Neural cell (in vitro differentiated cells): ENCODE data around the gene ZSWIM6. TPM values are rescaled to one million over a fixed set of nuclear protein-coding genes. Genes with fewer than 3 reads are reported as not detected.

Experiments used
- H2AFZ ChIP-seq: fragments of 200-600, 300-800 bp; sonication (generic), shearing (Covaris generic); 2 replicates; pipeline ENCODE4 v1.6.0; 2014; ENCODE audit warnings: low read depth, mild to moderate bottlenecking, antibody characterized with exemption, low read length, moderate library complexity
- H3F3A ChIP-seq: fragments of 200-600 bp; shearing (Covaris generic); 2 replicates; pipeline ENCODE4 v1.6.1; 2016; ENCODE audit warnings: mild to moderate bottlenecking, moderate library complexity, mixed read lengths, antibody characterized with exemption, low read length; ENCODE audit not compliant: insufficient read depth, poor library complexity, severe bottlenecking
- H3K27ac ChIP-seq: fragments of 200-600, 300-800 bp; sonication (generic), shearing (Covaris generic); 2 replicates; pipeline ENCODE4 v1.5.1; 2014; ENCODE audit warnings: mild to moderate bottlenecking, low read length, moderate library complexity
- H3K27me3 ChIP-seq: fragments of 300-800, 200-600 bp; sonication (generic), shearing (Covaris generic); 2 replicates; pipeline ENCODE4 v1.6.0; 2014; ENCODE audit warnings: mild to moderate bottlenecking, low read depth, low read length, moderate library complexity; ENCODE audit not compliant: insufficient read depth
- H3K36me3 ChIP-seq: fragments of 300-800, 200-600 bp; sonication (generic), shearing (Covaris generic); 2 replicates; pipeline ENCODE4 v1.5.1; 2014; ENCODE audit warnings: mild to moderate bottlenecking, antibody characterized with exemption, low read length, moderate library complexity; ENCODE audit not compliant: insufficient read depth
- H3K4me2 ChIP-seq: fragments of 300-800, 200-600 bp; sonication (generic), shearing (Covaris generic); 2 replicates; pipeline ENCODE4 v1.6.0; 2014; ENCODE audit warnings: mild to moderate bottlenecking, low read length
- H3K4me3 ChIP-seq: fragments of 300-800, 200-600 bp; sonication (generic), shearing (Covaris generic); 2 replicates; pipeline ENCODE4 v1.5.1; 2014; ENCODE audit warnings: mild to moderate bottlenecking, low read length, moderate library complexity
- H3K79me2 ChIP-seq: fragments of 200-600 bp; shearing (Covaris generic); replicated peaks from 2 replicates; pipeline ENCODE4 v1.6.0; 2014; ENCODE audit warnings: mild to moderate bottlenecking, low read length, moderate library complexity; ENCODE audit not compliant: insufficient read depth
- H3K9ac ChIP-seq: fragments of 300-800, 200-600 bp; sonication (generic), shearing (Covaris generic); 2 replicates; pipeline ENCODE4 v1.6.1; 2016; ENCODE audit warnings: mild to moderate bottlenecking, low read length, mixed read lengths
- H3K9me2 ChIP-seq: fragments of 200-600 bp; shearing (Covaris generic); 2 replicates; pipeline ENCODE4 v1.6.1; 2016; ENCODE audit warnings: mild to moderate bottlenecking, low read length, mixed read lengths; ENCODE audit not compliant: insufficient read depth
- H3K9me3 ChIP-seq: fragments of 200-600, 300-800 bp; sonication (generic), shearing (Covaris generic); 2 replicates; pipeline ENCODE4 v1.6.1; 2016; ENCODE audit warnings: mild to moderate bottlenecking, mixed run types, low read length, moderate library complexity, mixed read lengths
- H4K20me1 ChIP-seq: fragments of 200-600 bp; shearing (Covaris generic); 2 replicates; pipeline ENCODE4 v1.6.1; 2016; ENCODE audit warnings: mild to moderate bottlenecking, mixed run types; ENCODE audit not compliant: insufficient read depth
- EP300 ChIP-seq: fragments of 450-650 bp; conservative IDR thresholded peaks from 2 replicates; pipeline ENCODE4 v1.6.1; 2014; ENCODE audit warnings: antibody characterized with exemption, mild to moderate bottlenecking, moderate library complexity; ENCODE audit not compliant: poor library complexity, severe bottlenecking
- EZH2 ChIP-seq: fragments of 200-600, 300-800 bp; shearing (Covaris generic), sonication (generic); IDR thresholded peaks from 2 replicates; pipeline ENCODE4 v1.6.1; 2014; ENCODE audit warnings: antibody characterized with exemption, low read length, borderline replicate concordance, mild to moderate bottlenecking; ENCODE audit not compliant: insufficient read depth, poor library complexity, severe bottlenecking
- MXI1 ChIP-seq: fragments of 450-650 bp; conservative IDR thresholded peaks from 2 replicates; pipeline ENCODE4 v1.6.1; 2014; ENCODE audit warnings: antibody characterized with exemption, mild to moderate bottlenecking; ENCODE audit not compliant: poor library complexity, severe bottlenecking
- POLR2AphosphoS5 ChIP-seq: IDR thresholded peaks from 2 replicates; pipeline ENCODE4 v1.6.1; 2012
- RAD21 ChIP-seq: fragments of 450-650 bp; conservative IDR thresholded peaks from 2 replicates; pipeline ENCODE4 v1.6.1; 2014; ENCODE audit warnings: antibody characterized with exemption, mild to moderate bottlenecking, moderate library complexity
- SMC3 ChIP-seq: fragments of 450-650 bp; conservative IDR thresholded peaks from 2 replicates; pipeline ENCODE4 v1.6.1; 2014; ENCODE audit warnings: antibody characterized with exemption, mild to moderate bottlenecking, moderate library complexity; ENCODE audit not compliant: poor library complexity
- TAF1 ChIP-seq: IDR thresholded peaks from 2 replicates; pipeline ENCODE4 v1.6.1; 2012; ENCODE audit warnings: low read depth
- polyA plus RNA-seq: library from polyadenylated mRNA; depleted of rRNA; stranded (reverse); fragments of >200 nt; gene quantifications from 2 replicates; pipeline ENCODE4 v1.2.3, GENCODE V29; 2014
- TF ChIP-seq, protein P1 (sequence below): IDR thresholded peaks from 2 replicates; pipeline ENCODE4 v1.6.1; 2012; ENCODE audit warnings: borderline replicate concordance
- TF ChIP-seq, protein P2 (sequence below): fragments of 450-650 bp; IDR thresholded peaks from 2 replicates; pipeline ENCODE4 v1.5.1; 2014; ENCODE audit warnings: antibody characterized with exemption, mild to moderate bottlenecking, moderate library complexity; ENCODE audit not compliant: poor library complexity, severe bottlenecking

The ZSWIM6 gene
- polyA plus RNA-seq, 1 donor from 2014 or later = 43.6 TPM

DNA sequence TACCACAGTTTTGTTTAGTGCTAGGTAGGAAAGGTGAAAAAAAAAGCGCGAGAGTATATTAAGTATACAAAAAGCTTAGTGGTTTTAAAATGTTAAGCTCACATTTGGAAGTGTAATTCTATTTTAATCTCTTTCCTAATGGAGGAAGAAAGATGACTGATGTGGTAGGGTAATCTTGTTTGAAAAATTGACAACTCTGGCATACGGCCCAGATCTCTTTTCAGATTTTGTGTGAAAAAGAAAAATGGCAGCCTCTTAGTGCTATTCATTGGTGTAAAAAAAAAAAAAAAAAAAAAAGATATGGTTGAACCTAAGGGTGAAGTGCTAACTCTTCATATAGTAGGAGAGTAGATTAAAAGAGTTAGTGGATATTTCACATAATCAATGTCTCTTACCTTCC lies 108.0 kb downstream of the ZSWIM6 start:
- Histone ChIP-seq H3K4me2 (no peak overlapping the region), H3K79me2 (peaks cover 93% of the 10 kb centered on the region), H3K9me2 (no peaks in the 10 kb centered on the region), H3K9ac (no peak overlapping the region), H3K27ac (no peak overlapping the region), H4K20me1 (peaks cover 2% of the 10 kb centered on the region), H3F3A (no peaks in the 10 kb centered on the region), H2AFZ (no peak overlapping the region), H3K9me3 (peaks cover 6% of the 10 kb centered on the region), H3K27me3 (no peaks in the 10 kb centered on the region), H3K36me3 (no peaks in the 10 kb centered on the region), H3K4me3 (no peak overlapping the region)
- no peak for TF ChIP-seq EP300
- no peak for TF ChIP-seq TAF1
- TF ChIP-seq EZH2 = no peak

DNA sequence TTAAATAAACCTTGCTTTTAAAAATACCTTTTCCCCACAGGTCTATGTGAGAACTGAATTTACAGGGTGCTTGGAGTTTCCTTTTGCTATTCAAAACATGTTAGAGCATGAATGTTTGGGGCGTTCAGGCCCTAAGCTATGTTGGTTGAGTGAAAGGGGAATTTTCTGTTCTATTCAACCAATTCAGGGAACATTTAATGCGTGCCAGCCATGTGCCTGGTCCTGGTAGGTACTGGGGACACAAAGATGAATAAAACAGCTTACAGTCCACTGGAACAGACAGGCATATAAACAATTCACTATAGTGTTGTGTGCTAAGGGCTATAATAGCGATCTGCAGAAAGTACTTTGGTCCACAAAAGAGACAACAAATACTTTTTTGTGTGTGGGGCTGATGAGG lies 108.5 kb downstream of the ZSWIM6 start:
- H3F3A ChIP-seq = no peaks in the 10 kb centered on the region
- H3K9me2 ChIP-seq = no peaks in the 10 kb centered on the region
- peaks cover 93% of the 10 kb centered on the region for H3K79me2 ChIP-seq
- TF ChIP-seq SMC3 = no peak
- TF ChIP-seq POLR2AphosphoS5 = no peak
- no peak for TF ChIP-seq RAD21
- no peak for TF ChIP-seq MXI1
- TF ChIP-seq, protein P1, sequence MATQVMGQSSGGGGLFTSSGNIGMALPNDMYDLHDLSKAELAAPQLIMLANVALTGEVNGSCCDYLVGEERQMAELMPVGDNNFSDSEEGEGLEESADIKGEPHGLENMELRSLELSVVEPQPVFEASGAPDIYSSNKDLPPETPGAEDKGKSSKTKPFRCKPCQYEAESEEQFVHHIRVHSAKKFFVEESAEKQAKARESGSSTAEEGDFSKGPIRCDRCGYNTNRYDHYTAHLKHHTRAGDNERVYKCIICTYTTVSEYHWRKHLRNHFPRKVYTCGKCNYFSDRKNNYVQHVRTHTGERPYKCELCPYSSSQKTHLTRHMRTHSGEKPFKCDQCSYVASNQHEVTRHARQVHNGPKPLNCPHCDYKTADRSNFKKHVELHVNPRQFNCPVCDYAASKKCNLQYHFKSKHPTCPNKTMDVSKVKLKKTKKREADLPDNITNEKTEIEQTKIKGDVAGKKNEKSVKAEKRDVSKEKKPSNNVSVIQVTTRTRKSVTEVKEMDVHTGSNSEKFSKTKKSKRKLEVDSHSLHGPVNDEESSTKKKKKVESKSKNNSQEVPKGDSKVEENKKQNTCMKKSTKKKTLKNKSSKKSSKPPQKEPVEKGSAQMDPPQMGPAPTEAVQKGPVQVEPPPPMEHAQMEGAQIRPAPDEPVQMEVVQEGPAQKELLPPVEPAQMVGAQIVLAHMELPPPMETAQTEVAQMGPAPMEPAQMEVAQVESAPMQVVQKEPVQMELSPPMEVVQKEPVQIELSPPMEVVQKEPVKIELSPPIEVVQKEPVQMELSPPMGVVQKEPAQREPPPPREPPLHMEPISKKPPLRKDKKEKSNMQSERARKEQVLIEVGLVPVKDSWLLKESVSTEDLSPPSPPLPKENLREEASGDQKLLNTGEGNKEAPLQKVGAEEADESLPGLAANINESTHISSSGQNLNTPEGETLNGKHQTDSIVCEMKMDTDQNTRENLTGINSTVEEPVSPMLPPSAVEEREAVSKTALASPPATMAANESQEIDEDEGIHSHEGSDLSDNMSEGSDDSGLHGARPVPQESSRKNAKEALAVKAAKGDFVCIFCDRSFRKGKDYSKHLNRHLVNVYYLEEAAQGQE = no peak
- TF ChIP-seq, protein P2, sequence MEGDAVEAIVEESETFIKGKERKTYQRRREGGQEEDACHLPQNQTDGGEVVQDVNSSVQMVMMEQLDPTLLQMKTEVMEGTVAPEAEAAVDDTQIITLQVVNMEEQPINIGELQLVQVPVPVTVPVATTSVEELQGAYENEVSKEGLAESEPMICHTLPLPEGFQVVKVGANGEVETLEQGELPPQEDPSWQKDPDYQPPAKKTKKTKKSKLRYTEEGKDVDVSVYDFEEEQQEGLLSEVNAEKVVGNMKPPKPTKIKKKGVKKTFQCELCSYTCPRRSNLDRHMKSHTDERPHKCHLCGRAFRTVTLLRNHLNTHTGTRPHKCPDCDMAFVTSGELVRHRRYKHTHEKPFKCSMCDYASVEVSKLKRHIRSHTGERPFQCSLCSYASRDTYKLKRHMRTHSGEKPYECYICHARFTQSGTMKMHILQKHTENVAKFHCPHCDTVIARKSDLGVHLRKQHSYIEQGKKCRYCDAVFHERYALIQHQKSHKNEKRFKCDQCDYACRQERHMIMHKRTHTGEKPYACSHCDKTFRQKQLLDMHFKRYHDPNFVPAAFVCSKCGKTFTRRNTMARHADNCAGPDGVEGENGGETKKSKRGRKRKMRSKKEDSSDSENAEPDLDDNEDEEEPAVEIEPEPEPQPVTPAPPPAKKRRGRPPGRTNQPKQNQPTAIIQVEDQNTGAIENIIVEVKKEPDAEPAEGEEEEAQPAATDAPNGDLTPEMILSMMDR = no peak
- no peak for TF ChIP-seq TAF1
- TF ChIP-seq EP300 = no peak
- no peak for TF ChIP-seq EZH2
- H4K20me1 ChIP-seq = no peaks in the 10 kb centered on the region
- H3K36me3 ChIP-seq = no peaks in the 10 kb centered on the region
- peaks cover 6% of the 10 kb centered on the region for H3K9me3 ChIP-seq
- no peaks in the 10 kb centered on the region for H3K27me3 ChIP-seq
- H3K4me2 ChIP-seq = no peak overlapping the region
- H3K4me3 ChIP-seq = no peak overlapping the region
- no peak overlapping the region for H2AFZ ChIP-seq
- no peak overlapping the region for H3K27ac ChIP-seq
- no peak overlapping the region for H3K9ac ChIP-seq
